K562 (cell line): ENCODE measurements around the gene ABCC5. TPM values are rescaled to one million over a fixed set of nuclear protein-coding genes. Genes with fewer than 3 reads are reported as not detected.

Experiments used
- CHD7 ChIP-seq: fragments of 200-600 bp; sonication (generic); IDR thresholded peaks from one replicate; pipeline ENCODE4 v1.6.1; 2012; ENCODE audit warnings: mild to moderate bottlenecking, low read depth, low read length, inconsistent platforms
- COPS2 ChIP-seq: fragments of 450-650 bp; conservative IDR thresholded peaks from 2 replicates; pipeline ENCODE4 v1.6.1; 2016; ENCODE audit warnings: mild to moderate bottlenecking, moderate library complexity
- FOXA3 ChIP-seq, 2 experiments: fragments of 450-650 bp in 1 of 2; sonication (generic) in 1 of 2; formaldehyde crosslinking; IDR thresholded peaks in 1 of 2; conservative IDR thresholded peaks in 1 of 2; 2 replicates each; pipeline versions ENCODE4 v1.4.0 to v1.8.0; 2020 to 2022; ENCODE audit warnings: mild to moderate bottlenecking in 2 of 2, missing genetic modification reagents in 1 of 2
- HEY1 ChIP-seq: fragments of 250-450 bp; sonication (Bioruptor Pico); IDR thresholded peaks from 2 replicates; pipeline ENCODE4 v1.5.0; 2020; ENCODE audit warnings: mild to moderate bottlenecking, moderate library complexity, borderline replicate concordance
- KAT2B ChIP-seq: IDR thresholded peaks from one replicate; pipeline ENCODE4 v1.6.1; 2012; ENCODE audit warnings: low read depth, mild to moderate bottlenecking, control low read depth, inconsistent platforms, low read length, moderate library complexity
- LEF1 ChIP-seq: fragments of 450-650 bp; IDR thresholded peaks from 2 replicates; pipeline ENCODE4 v1.6.1; 2016; ENCODE audit warnings: mild to moderate bottlenecking
- RBM39 ChIP-seq: fragments of 200-400 bp; formaldehyde crosslinking; optimal IDR thresholded peaks from 2 replicates; pipeline ENCODE3; 2018; ENCODE audit warnings: low read depth, low read length
- ZNF165 ChIP-seq: fragments of 250-450 bp; sonication (Bioruptor Pico); IDR thresholded peaks from 2 replicates; pipeline ENCODE4 v1.4.0; 2020; ENCODE audit warnings: borderline replicate concordance
- ZNF263 ChIP-seq: sonication (generic); formaldehyde crosslinking; IDR thresholded peaks from 2 replicates; pipeline ENCODE4 v1.8.0; 2022; ENCODE audit warnings: mild to moderate bottlenecking, missing genetic modification reagents, borderline replicate concordance
- ZNF316 ChIP-seq: fragments of 450-650 bp; IDR thresholded peaks from 2 replicates; pipeline ENCODE4 v1.6.1; 2016
- ZNF707 ChIP-seq: fragments of 250-450 bp; sonication (Bioruptor Pico); conservative IDR thresholded peaks from 2 replicates; pipeline ENCODE4 v1.8.0; 2022; ENCODE audit warnings: inconsistent platforms, mild to moderate bottlenecking, moderate library complexity
- ZNF766 ChIP-seq: fragments of 200-800 bp; sonication (Bioruptor generic); conservative IDR thresholded peaks from 2 replicates; pipeline ENCODE4 v1.6.1; 2016; ENCODE audit warnings: missing genetic modification characterization, missing compliant biosample characterization
- polyA plus RNA-seq, 8 experiments: library from polyadenylated mRNA; depleted of rRNA in 4 of 8; stranded (reverse) in 5 of 8; unstranded in 3 of 8; fragments of >200 nt; fragmentation: Nextera tagmentation in 2 of 8; fragmentation: Illumina TruSeq in 1 of 8; extraction: Ambion mirVana in 2 of 8; extraction: Trizol in 1 of 8; gene quantifications; 2 replicates each; pipeline versions ENCODE4 v1.2.1 to v1.2.3, GENCODE V29; 2011 to 2014; ENCODE audit warnings: inconsistent platforms in 1 of 8, missing spikeins in 1 of 8
- total RNA-seq, 7 experiments: library from RNA; depleted of rRNA in 6 of 7; stranded (reverse); fragments of >200 nt in 6 of 7; fragmentation: Illumina TruSeq in 2 of 7; extraction: Trizol in 2 of 7; gene quantifications; 2 replicates each; pipeline versions ENCODE4 v1.2.1 to v1.2.3, GENCODE V29; 2011 to 2021; ENCODE audit warnings: low replicate concordance in 1 of 7

Gene ABCC5
- total and polyA plus RNA-seq, 9 of the 15 experiments (the other 6 are each of a cell fraction or from before 2014, with no cell fraction given), result 22.0 to 53.0 (median 41.9) TPM

GRCh38 chr3:184017672-184018423, at the start of gene ABCC5 (continued):
- TF ChIP-seq ZNF263 (CRISPR knock-in tag) (no peak), LEF1 (peak; percentile 87), ZNF707 (no peak), ZNF165 (CRISPR knock-in tag) (no peak), FOXA3 (CRISPR knock-in tag; conservative IDR thresholded peaks at IDR 0.05 in 1 of 2, IDR thresholded peaks at IDR 0.05 in 1 of 2) (no peak), HEY1 (CRISPR knock-in tag) (no peak), ZNF316 (0 out of 2 replicates have a peak, but pooled peaks have one; percentile 41), COPS2 (no peak), RBM39 (no peak), ZNF766 (CRISPR knock-in tag) (peak; percentile 74), KAT2B (no peak), CHD7 (no peak)
